Mesothelial cell of epicardium (in vitro differentiated cells): ENCODE data around the gene DERA. TPM values are rescaled to one million over a fixed set of nuclear protein-coding genes. Genes with fewer than 3 reads are reported as not detected.

ENCODE experiments used
- DNase-seq, 2 experiments: peaks; one replicate each; pipeline ENCODE4 v3.0.0; 2021; ENCODE audit warnings: low spot score in 2 of 2; ENCODE audit not compliant: unreplicated experiment in 2 of 2
- H3K27ac Mint-ChIP-seq: 2 replicates; pipeline ENCODE4 v1.8.0; 2021; ENCODE audit warnings: mixed read lengths
- H3K27me3 Mint-ChIP-seq: 2 replicates; pipeline ENCODE4 v1.8.0; 2021; ENCODE audit warnings: low read depth, mixed read lengths
- H3K36me3 Mint-ChIP-seq: 2 replicates; pipeline ENCODE4 v1.8.0; 2021; ENCODE audit warnings: mixed read lengths
- H3K4me1 Mint-ChIP-seq: 2 replicates; pipeline ENCODE4 v1.8.0; 2021; ENCODE audit warnings: mixed read lengths
- H3K4me3 Mint-ChIP-seq: 2 replicates; pipeline ENCODE4 v1.8.0; 2021; ENCODE audit warnings: mild to moderate bottlenecking, moderate library complexity, mixed read lengths
- H3K9me3 Mint-ChIP-seq: 2 replicates; pipeline ENCODE4 v1.8.0; 2021; ENCODE audit warnings: mixed read lengths
- total RNA-seq: library from RNA; stranded (reverse); gene quantifications from 3 replicates; pipeline ENCODE4 v1.2.1, GENCODE V29; 2021
- TF ChIP-seq, protein P1 (sequence below): fragments of 200-600 bp; sonication (generic); IDR thresholded peaks from one replicate; pipeline ENCODE4 v1.5.0; 2021; ENCODE audit warnings: antibody characterized with exemption; ENCODE audit not compliant: unreplicated experiment

Gene DERA
- total RNA-seq, 1 donor from 2014 or later, result 18.4 TPM

DNA sequence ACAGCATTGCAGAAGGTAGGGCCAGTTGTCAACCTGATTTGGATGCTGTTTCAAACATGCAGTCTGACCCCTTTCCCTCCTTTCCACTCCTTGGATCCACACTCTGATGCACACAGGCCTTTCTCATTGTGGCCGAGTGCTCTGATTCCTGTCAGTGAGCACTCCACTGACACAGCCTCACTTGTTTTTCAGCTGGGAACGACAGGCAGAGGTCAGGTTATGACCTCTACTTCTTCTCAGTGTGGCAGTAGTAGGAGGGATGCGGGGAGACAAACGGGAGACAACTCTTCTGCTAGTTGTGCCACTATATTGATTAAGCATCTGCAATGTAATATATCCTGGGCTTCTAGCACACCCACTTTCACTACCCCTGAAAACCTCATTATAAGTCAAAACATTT, 61.8 kb downstream of the DERA start:
- no peak overlapping the region for H3K27ac Mint-ChIP-seq
- no peak for DNase-seq
- no peak overlapping the region for H3K4me3 Mint-ChIP-seq
- H3K9me3 Mint-ChIP-seq, result no peaks in the 10 kb centered on the region
- peaks cover 2% of the 10 kb centered on the region for H3K36me3 Mint-ChIP-seq
- peaks cover 20% of the 10 kb centered on the region for H3K4me1 Mint-ChIP-seq
- TF ChIP-seq, protein P1, sequence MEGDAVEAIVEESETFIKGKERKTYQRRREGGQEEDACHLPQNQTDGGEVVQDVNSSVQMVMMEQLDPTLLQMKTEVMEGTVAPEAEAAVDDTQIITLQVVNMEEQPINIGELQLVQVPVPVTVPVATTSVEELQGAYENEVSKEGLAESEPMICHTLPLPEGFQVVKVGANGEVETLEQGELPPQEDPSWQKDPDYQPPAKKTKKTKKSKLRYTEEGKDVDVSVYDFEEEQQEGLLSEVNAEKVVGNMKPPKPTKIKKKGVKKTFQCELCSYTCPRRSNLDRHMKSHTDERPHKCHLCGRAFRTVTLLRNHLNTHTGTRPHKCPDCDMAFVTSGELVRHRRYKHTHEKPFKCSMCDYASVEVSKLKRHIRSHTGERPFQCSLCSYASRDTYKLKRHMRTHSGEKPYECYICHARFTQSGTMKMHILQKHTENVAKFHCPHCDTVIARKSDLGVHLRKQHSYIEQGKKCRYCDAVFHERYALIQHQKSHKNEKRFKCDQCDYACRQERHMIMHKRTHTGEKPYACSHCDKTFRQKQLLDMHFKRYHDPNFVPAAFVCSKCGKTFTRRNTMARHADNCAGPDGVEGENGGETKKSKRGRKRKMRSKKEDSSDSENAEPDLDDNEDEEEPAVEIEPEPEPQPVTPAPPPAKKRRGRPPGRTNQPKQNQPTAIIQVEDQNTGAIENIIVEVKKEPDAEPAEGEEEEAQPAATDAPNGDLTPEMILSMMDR, result no peak
- no peaks in the 10 kb centered on the region for H3K27me3 Mint-ChIP-seq

DNA sequence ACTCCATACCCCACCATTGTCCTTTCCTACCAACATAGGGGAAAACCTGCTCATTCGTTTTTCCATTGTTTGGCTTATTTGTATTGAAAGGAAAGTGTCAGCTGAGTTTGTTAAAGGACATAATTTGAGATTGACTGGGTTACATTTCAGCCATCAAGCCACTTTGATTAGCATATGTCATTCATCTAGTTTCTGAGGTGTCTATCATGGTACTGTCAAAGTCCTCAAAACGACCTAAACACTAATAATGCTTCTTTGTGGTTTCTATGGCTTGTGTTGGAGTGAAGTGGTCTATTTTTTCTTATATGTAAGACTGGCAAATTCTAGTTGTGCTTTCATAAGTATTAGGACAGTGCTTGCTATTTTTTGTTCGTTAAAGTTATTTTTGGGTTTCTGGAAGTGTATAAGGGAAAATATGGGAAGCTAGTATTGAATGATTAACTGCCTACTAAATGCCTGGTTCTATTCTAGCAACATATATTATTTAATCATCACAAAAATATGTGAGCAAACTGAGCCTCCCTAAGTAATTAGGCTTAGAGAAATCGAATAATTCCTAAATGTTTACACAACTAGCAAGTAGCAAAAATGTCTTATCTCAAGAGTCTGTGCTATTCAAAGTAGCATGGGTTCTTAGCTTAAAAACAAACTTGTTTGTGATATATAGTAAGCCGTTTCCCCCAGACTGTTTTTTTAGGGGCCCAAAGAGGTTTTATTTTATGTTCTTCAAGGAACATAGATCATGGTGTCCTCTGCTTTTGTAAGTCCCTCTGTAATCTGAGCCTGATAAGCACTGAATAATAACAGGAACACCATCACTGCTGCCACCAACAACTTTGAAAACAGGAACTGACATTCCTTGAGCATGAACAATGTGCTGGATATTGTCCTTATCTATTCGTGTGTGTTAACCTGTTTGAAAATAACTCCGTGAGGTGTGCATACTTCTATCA, 67.1 kb downstream of the DERA start:
- Mint-ChIP-seq H3K27me3 (no peaks in the 10 kb centered on the region), H3K4me1 (peaks cover 49% of the 10 kb centered on the region), H3K9me3 (no peaks in the 10 kb centered on the region), H3K4me3 (no peak overlapping the region), H3K27ac (peak overlapping the region; percentile 76), H3K36me3 (no peaks in the 10 kb centered on the region)
- TF ChIP-seq, protein P1, result no peak
- no peak for DNase-seq

DNA sequence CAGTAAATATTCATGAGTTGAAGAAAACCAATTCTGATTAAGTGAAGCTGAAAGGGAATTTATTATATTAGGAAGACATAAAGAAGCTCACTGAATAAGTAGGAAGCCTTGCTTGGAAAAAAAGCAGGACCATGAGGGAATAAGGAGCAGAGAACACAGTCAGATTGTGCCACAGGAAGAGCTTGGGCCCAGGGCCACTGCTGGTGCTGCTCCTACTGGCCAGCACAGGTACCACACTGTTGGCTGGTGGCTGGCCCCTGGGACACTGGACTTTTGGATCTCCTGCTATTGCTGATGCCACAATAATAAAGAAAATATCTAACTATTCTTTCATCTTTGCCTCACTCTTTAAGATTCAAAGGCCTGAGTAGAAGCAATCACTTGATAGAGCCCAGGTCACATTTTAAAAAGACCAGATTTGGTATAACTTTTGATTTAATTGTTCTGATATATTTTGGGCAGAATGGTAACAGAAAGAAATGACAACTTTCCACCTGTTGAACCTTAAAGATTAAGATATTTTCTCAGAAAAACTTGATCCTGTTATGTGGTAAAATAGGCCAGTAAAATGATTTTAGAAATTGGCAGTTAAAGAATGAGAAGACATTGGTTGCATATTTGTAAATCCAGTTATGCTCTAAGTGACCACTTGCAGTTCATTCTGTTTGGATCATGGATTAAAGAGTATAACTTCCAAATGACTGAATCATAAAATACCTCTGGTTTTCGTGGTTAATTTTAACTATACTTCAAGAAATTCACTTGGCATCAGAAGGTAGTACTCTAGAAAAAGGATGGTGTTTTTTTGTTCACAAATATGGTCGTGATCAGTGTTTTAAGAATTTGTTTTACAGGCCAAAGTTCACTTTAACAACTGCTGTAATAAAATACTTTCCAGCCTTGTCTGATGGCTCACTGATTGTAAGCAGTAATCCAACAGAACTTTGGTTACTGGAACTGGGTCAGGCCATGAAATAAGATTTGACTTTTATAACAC, 68.3 kb downstream of the DERA start:
- H3K4me1 Mint-ChIP-seq, result peaks cover 51% of the 10 kb centered on the region
- H3K27me3 Mint-ChIP-seq, result no peaks in the 10 kb centered on the region
- no peak for DNase-seq
- peak overlapping the region; percentile 64 for H3K27ac Mint-ChIP-seq
- no peak overlapping the region for H3K4me3 Mint-ChIP-seq
- no peaks in the 10 kb centered on the region for H3K9me3 Mint-ChIP-seq
- peaks cover 8% of the 10 kb centered on the region for H3K36me3 Mint-ChIP-seq
- TF ChIP-seq, protein P1, result peak; percentile 50

DNA sequence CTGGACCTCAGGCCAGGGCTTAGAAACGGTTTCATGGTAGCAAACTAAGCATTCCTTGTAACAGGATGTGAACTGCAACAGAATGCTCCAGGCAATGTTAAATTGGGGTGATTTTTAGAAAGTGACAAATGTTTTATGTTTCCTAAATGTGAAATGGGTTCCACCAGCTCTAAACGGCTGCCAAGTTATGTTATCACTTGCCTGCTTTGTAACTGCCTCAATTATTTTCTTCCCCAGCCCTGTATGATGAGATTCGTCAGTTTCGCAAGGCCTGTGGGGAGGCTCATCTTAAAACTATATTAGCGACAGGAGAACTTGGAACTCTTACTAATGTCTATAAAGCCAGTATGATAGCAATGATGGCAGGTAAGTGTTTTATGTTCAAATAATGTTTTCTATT, 70.9 kb downstream of the DERA start:
- TF ChIP-seq, protein P1, result no peak
- Mint-ChIP-seq H3K27ac (no peak overlapping the region), H3K9me3 (peaks cover 14% of the 10 kb centered on the region), H3K4me3 (no peak overlapping the region), H3K27me3 (no peaks in the 10 kb centered on the region), H3K4me1 (peaks cover 41% of the 10 kb centered on the region), H3K36me3 (peaks cover 27% of the 10 kb centered on the region)
- DNase-seq, result no peak

DNA sequence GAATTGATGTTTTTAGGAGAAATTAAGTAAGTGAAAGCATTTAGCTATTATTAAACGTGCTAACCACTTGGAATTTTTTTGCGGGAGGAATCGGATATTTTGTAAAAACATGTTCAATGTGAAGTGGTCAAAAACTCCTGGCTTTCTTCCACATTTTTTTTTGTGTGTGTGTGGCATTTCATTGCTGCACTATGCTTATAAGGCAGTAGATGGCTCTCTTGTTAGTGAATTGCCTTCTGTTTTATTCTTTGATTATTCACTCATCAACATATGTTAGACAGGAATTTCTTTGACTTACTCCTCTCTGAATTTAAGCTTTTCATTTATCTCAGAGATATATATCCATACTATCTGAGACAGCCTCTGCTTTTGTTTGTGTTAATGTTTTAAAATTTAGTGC, 71.3 kb downstream of the DERA start:
- Mint-ChIP-seq H3K4me1 (peaks cover 38% of the 10 kb centered on the region), H3K36me3 (peaks cover 29% of the 10 kb centered on the region)

More for the DNA sequence above, 71.3 kb downstream of the DERA start:
- DNase-seq, result no peak
- TF ChIP-seq, protein P1, result no peak
- Mint-ChIP-seq H3K27me3 (no peaks in the 10 kb centered on the region), H3K4me3 (no peak overlapping the region), H3K9me3 (peaks cover 14% of the 10 kb centered on the region), H3K27ac (no peak overlapping the region)
